ENCODE data around the gene MCRIP1. TPM values are rescaled to one million over a fixed set of nuclear protein-coding genes. Genes with fewer than 3 reads are reported as not detected.

The MCRIP1 gene
- total and polyA plus RNA-seq, 9 of the 15 experiments (the other 6 are each of a cell fraction or from before 2014, with no cell fraction given): 0.39 to 35.8 (median 9.7) TPM

DNA sequence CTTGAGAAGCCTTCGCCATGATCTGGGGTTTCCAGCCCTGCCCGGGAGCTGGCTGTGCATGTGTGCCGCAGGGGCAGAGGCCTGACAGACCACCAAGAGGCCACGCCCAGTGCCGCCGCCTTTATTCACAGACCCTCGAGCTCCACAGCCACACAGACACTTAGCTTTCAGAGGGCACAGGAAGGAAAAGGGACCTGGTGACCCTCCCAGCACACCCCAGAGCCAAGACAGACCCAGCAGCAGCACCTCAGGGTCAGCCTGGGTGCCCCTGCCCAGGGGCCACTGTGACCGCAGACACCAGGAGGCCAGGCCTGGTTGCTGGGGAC is 10.8 kb downstream of the MCRIP1 start (continued):
- peak; percentile 12; the same call in 1 of the 2 replicates for TF ChIP-seq RBFOX2 (IDR thresholded peaks at IDR 0.05; ENCODE audit: low read depth, low read length)
- TF ChIP-seq, protein P1, sequence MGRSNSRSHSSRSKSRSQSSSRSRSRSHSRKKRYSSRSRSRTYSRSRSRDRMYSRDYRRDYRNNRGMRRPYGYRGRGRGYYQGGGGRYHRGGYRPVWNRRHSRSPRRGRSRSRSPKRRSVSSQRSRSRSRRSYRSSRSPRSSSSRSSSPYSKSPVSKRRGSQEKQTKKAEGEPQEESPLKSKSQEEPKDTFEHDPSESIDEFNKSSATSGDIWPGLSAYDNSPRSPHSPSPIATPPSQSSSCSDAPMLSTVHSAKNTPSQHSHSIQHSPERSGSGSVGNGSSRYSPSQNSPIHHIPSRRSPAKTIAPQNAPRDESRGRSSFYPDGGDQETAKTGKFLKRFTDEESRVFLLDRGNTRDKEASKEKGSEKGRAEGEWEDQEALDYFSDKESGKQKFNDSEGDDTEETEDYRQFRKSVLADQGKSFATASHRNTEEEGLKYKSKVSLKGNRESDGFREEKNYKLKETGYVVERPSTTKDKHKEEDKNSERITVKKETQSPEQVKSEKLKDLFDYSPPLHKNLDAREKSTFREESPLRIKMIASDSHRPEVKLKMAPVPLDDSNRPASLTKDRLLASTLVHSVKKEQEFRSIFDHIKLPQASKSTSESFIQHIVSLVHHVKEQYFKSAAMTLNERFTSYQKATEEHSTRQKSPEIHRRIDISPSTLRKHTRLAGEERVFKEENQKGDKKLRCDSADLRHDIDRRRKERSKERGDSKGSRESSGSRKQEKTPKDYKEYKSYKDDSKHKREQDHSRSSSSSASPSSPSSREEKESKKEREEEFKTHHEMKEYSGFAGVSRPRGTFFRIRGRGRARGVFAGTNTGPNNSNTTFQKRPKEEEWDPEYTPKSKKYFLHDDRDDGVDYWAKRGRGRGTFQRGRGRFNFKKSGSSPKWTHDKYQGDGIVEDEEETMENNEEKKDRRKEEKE (IDR thresholded peaks at IDR 0.05; ENCODE audit: borderline replicate concordance in 1 of 2, control insufficient read depth in 1 of 2, low read depth in 2 of 2, low read length in 1 of 2): no peak
- TF ChIP-seq SMAD1 (IDR thresholded peaks at IDR 0.05; ENCODE audit: low read depth, low read length, partially characterized antibody): no peak
- TF ChIP-seq PHF20 (IDR thresholded peaks at IDR 0.05; ENCODE audit: partially characterized antibody): no peak
- TF ChIP-seq SRSF3 (IDR thresholded peaks at IDR 0.05; ENCODE audit: insufficient read depth, low read length): no peak
- no peak; the same call in 1 of the 2 replicates for TF ChIP-seq HDAC8 (tag; IDR thresholded peaks at IDR 0.05)
- TF ChIP-seq NBN (IDR thresholded peaks at IDR 0.05; ENCODE audit: low read depth): no peak
- no peak for TF ChIP-seq TAF15 (IDR thresholded peaks at IDR 0.05; ENCODE audit: low read depth, low read length)
- no peak for TF ChIP-seq ZSCAN32 (CRISPR knock-in tag; IDR thresholded peaks at IDR 0.05)
- no peak for TF ChIP-seq CCAR2 (IDR thresholded peaks at IDR 0.05; ENCODE audit: low read depth, low read length)
- TF ChIP-seq, protein P2, sequence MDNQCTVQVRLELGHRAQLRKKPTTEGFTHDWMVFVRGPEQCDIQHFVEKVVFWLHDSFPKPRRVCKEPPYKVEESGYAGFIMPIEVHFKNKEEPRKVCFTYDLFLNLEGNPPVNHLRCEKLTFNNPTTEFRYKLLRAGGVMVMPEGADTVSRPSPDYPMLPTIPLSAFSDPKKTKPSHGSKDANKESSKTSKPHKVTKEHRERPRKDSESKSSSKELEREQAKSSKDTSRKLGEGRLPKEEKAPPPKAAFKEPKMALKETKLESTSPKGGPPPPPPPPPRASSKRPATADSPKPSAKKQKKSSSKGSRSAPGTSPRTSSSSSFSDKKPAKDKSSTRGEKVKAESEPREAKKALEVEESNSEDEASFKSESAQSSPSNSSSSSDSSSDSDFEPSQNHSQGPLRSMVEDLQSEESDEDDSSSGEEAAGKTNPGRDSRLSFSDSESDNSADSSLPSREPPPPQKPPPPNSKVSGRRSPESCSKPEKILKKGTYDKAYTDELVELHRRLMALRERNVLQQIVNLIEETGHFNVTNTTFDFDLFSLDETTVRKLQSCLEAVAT (IDR thresholded peaks at IDR 0.05): no peak
- TF ChIP-seq GABPB2 (CRISPR knock-in tag; conservative IDR thresholded peaks at IDR 0.05): no peak
- no peak for TF ChIP-seq XRCC3 (IDR thresholded peaks at IDR 0.05)
- TF ChIP-seq, protein P3, sequence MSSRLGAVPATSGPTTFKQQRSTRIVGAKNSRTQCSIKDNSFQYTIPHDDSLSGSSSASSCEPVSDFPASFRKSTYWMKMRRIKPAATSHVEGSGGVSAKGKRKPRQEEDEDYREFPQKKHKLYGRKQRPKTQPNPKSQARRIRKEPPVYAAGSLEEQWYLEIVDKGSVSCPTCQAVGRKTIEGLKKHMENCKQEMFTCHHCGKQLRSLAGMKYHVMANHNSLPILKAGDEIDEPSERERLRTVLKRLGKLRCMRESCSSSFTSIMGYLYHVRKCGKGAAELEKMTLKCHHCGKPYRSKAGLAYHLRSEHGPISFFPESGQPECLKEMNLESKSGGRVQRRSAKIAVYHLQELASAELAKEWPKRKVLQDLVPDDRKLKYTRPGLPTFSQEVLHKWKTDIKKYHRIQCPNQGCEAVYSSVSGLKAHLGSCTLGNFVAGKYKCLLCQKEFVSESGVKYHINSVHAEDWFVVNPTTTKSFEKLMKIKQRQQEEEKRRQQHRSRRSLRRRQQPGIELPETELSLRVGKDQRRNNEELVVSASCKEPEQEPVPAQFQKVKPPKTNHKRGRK (tag; IDR thresholded peaks at IDR 0.05): no peak
- TF ChIP-seq, protein P4, sequence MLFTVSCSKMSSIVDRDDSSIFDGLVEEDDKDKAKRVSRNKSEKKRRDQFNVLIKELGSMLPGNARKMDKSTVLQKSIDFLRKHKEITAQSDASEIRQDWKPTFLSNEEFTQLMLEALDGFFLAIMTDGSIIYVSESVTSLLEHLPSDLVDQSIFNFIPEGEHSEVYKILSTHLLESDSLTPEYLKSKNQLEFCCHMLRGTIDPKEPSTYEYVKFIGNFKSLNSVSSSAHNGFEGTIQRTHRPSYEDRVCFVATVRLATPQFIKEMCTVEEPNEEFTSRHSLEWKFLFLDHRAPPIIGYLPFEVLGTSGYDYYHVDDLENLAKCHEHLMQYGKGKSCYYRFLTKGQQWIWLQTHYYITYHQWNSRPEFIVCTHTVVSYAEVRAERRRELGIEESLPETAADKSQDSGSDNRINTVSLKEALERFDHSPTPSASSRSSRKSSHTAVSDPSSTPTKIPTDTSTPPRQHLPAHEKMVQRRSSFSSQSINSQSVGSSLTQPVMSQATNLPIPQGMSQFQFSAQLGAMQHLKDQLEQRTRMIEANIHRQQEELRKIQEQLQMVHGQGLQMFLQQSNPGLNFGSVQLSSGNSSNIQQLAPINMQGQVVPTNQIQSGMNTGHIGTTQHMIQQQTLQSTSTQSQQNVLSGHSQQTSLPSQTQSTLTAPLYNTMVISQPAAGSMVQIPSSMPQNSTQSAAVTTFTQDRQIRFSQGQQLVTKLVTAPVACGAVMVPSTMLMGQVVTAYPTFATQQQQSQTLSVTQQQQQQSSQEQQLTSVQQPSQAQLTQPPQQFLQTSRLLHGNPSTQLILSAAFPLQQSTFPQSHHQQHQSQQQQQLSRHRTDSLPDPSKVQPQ (CRISPR knock-in tag; IDR thresholded peaks at IDR 0.05; ENCODE audit: borderline replicate concordance): no peak
- no peak for TF ChIP-seq ZKSCAN3 (CRISPR knock-in tag; IDR thresholded peaks at IDR 0.05)
- TF ChIP-seq ZNF436 (CRISPR knock-in tag; IDR thresholded peaks at IDR 0.05): no peak
- TF ChIP-seq, protein P5, sequence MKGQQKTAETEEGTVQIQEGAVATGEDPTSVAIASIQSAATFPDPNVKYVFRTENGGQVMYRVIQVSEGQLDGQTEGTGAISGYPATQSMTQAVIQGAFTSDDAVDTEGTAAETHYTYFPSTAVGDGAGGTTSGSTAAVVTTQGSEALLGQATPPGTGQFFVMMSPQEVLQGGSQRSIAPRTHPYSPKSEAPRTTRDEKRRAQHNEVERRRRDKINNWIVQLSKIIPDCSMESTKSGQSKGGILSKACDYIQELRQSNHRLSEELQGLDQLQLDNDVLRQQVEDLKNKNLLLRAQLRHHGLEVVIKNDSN (CRISPR knock-in tag; IDR thresholded peaks at IDR 0.05): no peak
- no peak for TF ChIP-seq RB1 (IDR thresholded peaks at IDR 0.05; ENCODE audit: low read depth)

All from K562 (cell line).